SK-N-SH (cell line): ENCODE results near the gene PARD3. TPM values are rescaled to one million over a fixed set of nuclear protein-coding genes. Genes with fewer than 3 reads are reported as not detected.

Experiments
- CTCF ChIA-PET: fragments of 300-600, 350-600 bp; formaldehyde crosslinking; extraction: SDS; loops from one replicate; lab custom pipeline; 2021; lab: Yijun Ruan, JAX
- POLR2A ChIA-PET: fragments of 350-600 bp; sonication (Branson Sonifier 250); formaldehyde crosslinking; extraction: SDS; loops from one replicate; lab custom pipeline; 2020; ENCODE audit warnings: antibody characterized with exemption, inconsistent platforms; lab: Yijun Ruan, JAX
- DNase-seq: peaks from one replicate; pipeline ENCODE4 v3.0.0; 2012
- H2AFZ ChIP-seq: fragments of 200-600 bp; sonication (generic); 2 replicates; pipeline ENCODE4 v1.8.1; 2016; ENCODE audit warnings: antibody characterized with exemption, mild to moderate bottlenecking, low read depth
- H3F3A ChIP-seq: fragments of 200-600 bp; sonication (generic); replicated peaks from 2 replicates; pipeline ENCODE3; 2016; ENCODE audit warnings: antibody characterized with exemption, mild to moderate bottlenecking; ENCODE audit not compliant: insufficient read depth
- H3K27ac ChIP-seq, 2 experiments: fragments of 200-500 bp in 1 of 2; fragments of 200-600 bp in 1 of 2; sonication (Bioruptor generic) in 1 of 2; sonication (generic), shearing (Covaris generic) in 1 of 2; 2 replicates each; pipeline versions ENCODE4 v1.5.1 to v1.6.1; 2014 to 2016; ENCODE audit warnings: low read depth in 2 of 2, inconsistent platforms in 1 of 2, low read length in 1 of 2, mild to moderate bottlenecking in 1 of 2, mixed read lengths in 1 of 2
- H3K27me3 ChIP-seq: fragments of 200-600 bp; sonication (generic), shearing (Covaris generic); 2 replicates; pipeline ENCODE4 v1.6.1; 2016; ENCODE audit warnings: mixed run types; ENCODE audit not compliant: insufficient read depth
- H3K36me3 ChIP-seq, 2 experiments: fragments of 200-500 bp in 1 of 2; fragments of 200-600 bp in 1 of 2; sonication (Bioruptor generic) in 1 of 2; sonication (generic) in 1 of 2; replicated peaks in 1 of 2; 2 replicates each; pipeline versions ENCODE3 to v1.5.1; 2014 to 2016; ENCODE audit warnings: low read length in 1 of 2, mild to moderate bottlenecking in 1 of 2; ENCODE audit not compliant: insufficient read depth in 2 of 2, control insufficient read depth in 1 of 2
- H3K4me1 ChIP-seq, 2 experiments: fragments of 200-500 bp in 1 of 2; fragments of 200-600 bp in 1 of 2; sonication (Bioruptor generic) in 1 of 2; sonication (generic), shearing (Covaris generic) in 1 of 2; 2 replicates each; pipeline versions ENCODE4 v1.5.1 to v1.6.1; 2014 to 2016; ENCODE audit warnings: low read depth in 1 of 2, low read length in 1 of 2, mixed run types in 1 of 2; ENCODE audit not compliant: insufficient read depth in 2 of 2, control insufficient read depth in 1 of 2
- H3K4me2 ChIP-seq: fragments of 200-600 bp; sonication (generic), shearing (Covaris generic); 2 replicates; pipeline ENCODE4 v1.6.1; 2017; ENCODE audit warnings: mixed run types
- H3K4me3 ChIP-seq, 2 experiments: fragments of 200-500 bp in 1 of 2; fragments of 200-600 bp in 1 of 2; sonication (Bioruptor generic) in 1 of 2; sonication (generic), shearing (Covaris generic) in 1 of 2; 2 replicates each; pipeline versions ENCODE4 v1.5.1 to v1.8.1; 2014 to 2016; ENCODE audit warnings: low read depth in 2 of 2, inconsistent platforms in 1 of 2, low read length in 1 of 2, mild to moderate bottlenecking in 1 of 2, mixed read lengths in 1 of 2, moderate library complexity in 1 of 2
- H3K79me2 ChIP-seq: fragments of 200-600 bp; sonication (generic); 2 replicates; pipeline ENCODE4 v1.8.1; 2017; ENCODE audit warnings: mild to moderate bottlenecking; ENCODE audit not compliant: insufficient read depth
- H3K9ac ChIP-seq: fragments of 200-600 bp; sonication (generic); 2 replicates; pipeline ENCODE4 v1.6.1; 2017; ENCODE audit warnings: mixed run types
- H3K9me2 ChIP-seq: fragments of 200-600 bp; sonication (generic); 2 replicates; pipeline ENCODE4 v1.6.1; 2017; ENCODE audit warnings: mixed run types
- H3K9me3 ChIP-seq: fragments of 200-600 bp; sonication (generic); 2 replicates; pipeline ENCODE4 v1.6.1; 2017; ENCODE audit warnings: mixed run types, mild to moderate bottlenecking, moderate library complexity
- H4K20me1 ChIP-seq: fragments of 200-600 bp; sonication (generic); 2 replicates; pipeline ENCODE4 v1.6.1; 2017; ENCODE audit warnings: mild to moderate bottlenecking, mixed run types; ENCODE audit not compliant: insufficient read depth
- CHD2 ChIP-seq: fragments of 150-350 bp; IDR thresholded peaks from 2 replicates; pipeline ENCODE4 v1.6.1; 2018; ENCODE audit warnings: low read length; ENCODE audit not compliant: partially characterized antibody
- ELF1 ChIP-seq: IDR thresholded peaks from 2 replicates; pipeline ENCODE4 v1.4.0; 2012
- EP300 ChIP-seq, 2 experiments: IDR thresholded peaks; 2 replicates each; pipeline versions ENCODE4 v1.4.0 to v1.6.1; 2012; ENCODE audit warnings: borderline replicate concordance in 1 of 2, low read depth in 1 of 2, low read length in 1 of 2
- EZH2phosphoT487 ChIP-seq: fragments of 200-600 bp; sonication (generic); IDR thresholded peaks from 2 replicates; pipeline ENCODE4 v1.6.1; 2017; ENCODE audit warnings: low read depth, mixed run types, mild to moderate bottlenecking, antibody characterized with exemption, moderate library complexity, borderline replicate concordance
- FOXM1 ChIP-seq: IDR thresholded peaks from 2 replicates; pipeline ENCODE4 v1.4.0; 2012; ENCODE audit warnings: low read depth, mild to moderate bottlenecking
- GABPA ChIP-seq: IDR thresholded peaks from 2 replicates; pipeline ENCODE4 v1.4.0; 2012; ENCODE audit warnings: low read depth, mild to moderate bottlenecking
- IRF3 ChIP-seq: fragments of 150-350 bp; IDR thresholded peaks from 2 replicates; pipeline ENCODE4 v1.6.1; 2016; ENCODE audit warnings: mild to moderate bottlenecking, low read depth, low read length
- JUND ChIP-seq: IDR thresholded peaks from 2 replicates; pipeline ENCODE4 v1.4.0; 2012
- MEF2A ChIP-seq: IDR thresholded peaks from 2 replicates; pipeline ENCODE4 v1.4.0; 2012; ENCODE audit warnings: low read depth, borderline replicate concordance
- MXI1 ChIP-seq: IDR thresholded peaks from 2 replicates; pipeline ENCODE4 v1.6.1; 2012; ENCODE audit warnings: mild to moderate bottlenecking, low read depth, low read length, improper control_type of control experiment
- NFIC ChIP-seq: IDR thresholded peaks from 2 replicates; pipeline ENCODE4 v1.4.0; 2012; ENCODE audit warnings: borderline replicate concordance
- PBX3 ChIP-seq: IDR thresholded peaks from 2 replicates; pipeline ENCODE4; 2012
- RAD21 ChIP-seq: IDR thresholded peaks from 2 replicates; pipeline ENCODE4 v1.6.1; 2012; ENCODE audit warnings: mild to moderate bottlenecking, low read length
- RFX5 ChIP-seq: IDR thresholded peaks from 2 replicates; pipeline ENCODE4 v1.6.1; 2012; ENCODE audit warnings: mild to moderate bottlenecking, improper control_type of control experiment, low read length
- SMC3 ChIP-seq: IDR thresholded peaks from 2 replicates; pipeline ENCODE4 v1.6.1; 2012; ENCODE audit warnings: low read depth, low read length, improper control_type of control experiment
- TAF1 ChIP-seq: IDR thresholded peaks from 2 replicates; pipeline ENCODE4 v1.6.1; 2012; ENCODE audit warnings: low read depth, mild to moderate bottlenecking, low read length, moderate library complexity, borderline replicate concordance
- TCF12 ChIP-seq: IDR thresholded peaks from 2 replicates; pipeline ENCODE4 v1.4.0; 2012
- TEAD4 ChIP-seq: IDR thresholded peaks from 2 replicates; pipeline ENCODE4 v1.4.0; 2012; ENCODE audit warnings: mild to moderate bottlenecking, borderline replicate concordance; ENCODE audit not compliant: insufficient read depth
- USF1 ChIP-seq: IDR thresholded peaks from 2 replicates; pipeline ENCODE4 v1.4.0; 2012; ENCODE audit warnings: low read depth, borderline replicate concordance
- USF2 ChIP-seq: fragments of 150-350 bp; IDR thresholded peaks from 2 replicates; pipeline ENCODE4 v1.6.1; 2017; ENCODE audit warnings: antibody characterized with exemption, low read length, low read depth, borderline replicate concordance
- YY1 ChIP-seq: IDR thresholded peaks from 2 replicates; pipeline ENCODE4 v1.4.0; 2012; ENCODE audit warnings: low read depth, mild to moderate bottlenecking
- ZBTB33 ChIP-seq: IDR thresholded peaks from 2 replicates; pipeline ENCODE4 v1.4.0; 2012; ENCODE audit warnings: low read depth, borderline replicate concordance
- WGBS: methylation state at CpG from one replicate; pipeline ENCODE4 v1.1.6; 2017; ENCODE audit warnings: low lambda C conversion rate; 5-methylcytosine and 5-hydroxymethylcytosine counted together
- polyA plus RNA-seq, 3 experiments: library from polyadenylated mRNA; depleted of rRNA; stranded (reverse); fragments of >200 nt; gene quantifications; 2 replicates each; pipeline ENCODE4 v1.2.3, GENCODE V29; 2012

PARD3 gene
- polyA plus RNA-seq, 1 of the 3 experiments (the other 2 are of a cell fraction), result 29.4 TPM

- Histone ChIP-seq H2AFZ (no peak overlapping the region), H3K79me2 (no peaks in the 10 kb centered on the region), H3K9me3 (no peaks in the 10 kb centered on the region), H4K20me1 (no peaks in the 10 kb centered on the region), H3K9me2 (no peaks in the 10 kb centered on the region), H3K4me1 (peaks cover 25 to 39% of the 10 kb centered on the region in 2 experiments), H3K36me3 (peaks cover 0 to 7% of the 10 kb centered on the region in 2 experiments), H3K27me3 (no peaks in the 10 kb centered on the region), H3F3A (peaks cover 25% of the 10 kb centered on the region), H3K27ac (peak overlapping the region; percentile 67 to 83; a peak in 3 of 4 replicates), H3K4me3 (0 out of 4 replicates have a peak overlapping the region, but pooled peaks of 1 of the 2 experiments have one; percentile 10), H3K4me2 (peak overlapping the region; percentile 58), H3K9ac (no peak overlapping the region)
- ChIA-PET POLR2A (no interaction called here), CTCF (no interaction called here)
- 56% methylated on average over 1 of the region's 1 CpG for WGBS
- TF ChIP-seq EP300 (IDR thresholded peaks at IDR 0.05; ENCODE audit: borderline replicate concordance in 1 of 2, low read depth in 1 of 2, low read length in 1 of 2) (0 out of 4 replicates have a peak, but pooled peaks of 1 of the 2 experiments have one; percentile 11), TAF1 (no peak), MXI1 (no peak), RFX5 (no peak), ELF1 (no peak), NFIC (peak; percentile 36; the same call in 1 of the 2 replicates), YY1 (no peak), USF2 (no peak), EZH2phosphoT487 (no peak), FOXM1 (no peak), MEF2A (peak; percentile 55), SMC3 (no peak), USF1 (0 out of 2 replicates have a peak, but pooled peaks have one; percentile 9), CHD2 (no peak), TEAD4 (no peak), TCF12 (peak; percentile 42; the same call in 1 of the 2 replicates), RAD21 (no peak), JUND (peak; percentile 19; the same call in 1 of the 2 replicates), GABPA (no peak), IRF3 (no peak), PBX3 (0 out of 2 replicates have a peak, but pooled peaks have one; percentile 6), ZBTB33 (no peak)
- no peak for DNase-seq
Observed at GRCh38 chr10:34323192-34323591, 491.9 kb downstream of the PARD3 start.
